IMR-90 (cell line): ENCODE data around the gene ALG6.

Source experiments
- CEBPB ChIP-seq: IDR thresholded peaks from 2 replicates; pipeline ENCODE4 v1.6.1; 2012; ENCODE audit warnings: low read depth, low read length, improper control_type of control experiment
- FOS ChIP-seq: fragments of 150-350 bp; IDR thresholded peaks from 2 replicates; pipeline ENCODE4 v1.6.1; 2016; ENCODE audit warnings: low read depth, low read length
- MAZ ChIP-seq: IDR thresholded peaks from 2 replicates; pipeline ENCODE4 v1.6.1; 2012; ENCODE audit warnings: low read depth, mild to moderate bottlenecking, low read length, improper control_type of control experiment, moderate library complexity, borderline replicate concordance
- MXI1 ChIP-seq: IDR thresholded peaks from 2 replicates; pipeline ENCODE4 v1.6.1; 2012; ENCODE audit warnings: low read depth, mild to moderate bottlenecking, low read length, moderate library complexity, borderline replicate concordance
- POLR2A ChIP-seq: IDR thresholded peaks from 2 replicates; pipeline ENCODE4 v1.6.1; 2012; ENCODE audit warnings: mild to moderate bottlenecking, low read depth, low read length
- RAD21 ChIP-seq: IDR thresholded peaks from 2 replicates; pipeline ENCODE4 v1.6.1; 2012; ENCODE audit warnings: low read length, improper control_type of control experiment
- RCOR1 ChIP-seq: IDR thresholded peaks from 2 replicates; pipeline ENCODE4 v1.6.1; 2012; ENCODE audit warnings: mild to moderate bottlenecking, low read length, improper control_type of control experiment; ENCODE audit not compliant: insufficient replicate concordance
- RFX5 ChIP-seq: IDR thresholded peaks from 2 replicates; pipeline ENCODE4 v1.8.0; 2012; ENCODE audit warnings: low read depth, mild to moderate bottlenecking, low read length, moderate library complexity
- SMC3 ChIP-seq: fragments of 150-350 bp; IDR thresholded peaks from 2 replicates; pipeline ENCODE4 v1.6.1; 2016; ENCODE audit warnings: low read depth, mild to moderate bottlenecking, antibody characterized with exemption, low read length, moderate library complexity
- TF ChIP-seq, protein P1 (sequence below): conservative IDR thresholded peaks from 2 replicates; pipeline ENCODE4 v1.5.1; 2012; ENCODE audit warnings: mild to moderate bottlenecking, low read depth, low read length, improper control_type of control experiment
- TF ChIP-seq, protein P2 (sequence below): fragments of 150-350 bp; IDR thresholded peaks from 2 replicates; pipeline ENCODE4 v1.6.1; 2016; ENCODE audit warnings: low read depth, mild to moderate bottlenecking, low read length, moderate library complexity, borderline replicate concordance

DNA sequence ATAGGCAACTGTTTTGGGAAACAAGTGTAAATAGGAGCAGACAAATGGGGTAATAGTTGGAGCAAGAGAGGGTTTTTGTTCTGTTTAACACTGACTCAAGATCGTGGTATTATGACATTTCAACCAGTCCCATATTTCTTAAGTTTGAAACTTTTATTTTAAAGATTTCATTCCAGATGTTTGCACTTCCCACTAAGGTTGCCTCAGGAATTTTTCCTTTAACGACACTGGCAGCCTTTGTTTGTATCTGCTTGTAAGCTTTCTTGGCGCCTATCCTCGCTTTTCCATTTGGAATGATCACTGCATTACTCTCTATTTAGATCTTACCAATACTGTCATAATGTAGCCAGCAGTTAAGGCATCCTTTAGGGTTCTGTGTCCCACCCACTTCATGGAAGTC lies 67.7 kb downstream of the ALG6 start:
- TF ChIP-seq, protein P1, sequence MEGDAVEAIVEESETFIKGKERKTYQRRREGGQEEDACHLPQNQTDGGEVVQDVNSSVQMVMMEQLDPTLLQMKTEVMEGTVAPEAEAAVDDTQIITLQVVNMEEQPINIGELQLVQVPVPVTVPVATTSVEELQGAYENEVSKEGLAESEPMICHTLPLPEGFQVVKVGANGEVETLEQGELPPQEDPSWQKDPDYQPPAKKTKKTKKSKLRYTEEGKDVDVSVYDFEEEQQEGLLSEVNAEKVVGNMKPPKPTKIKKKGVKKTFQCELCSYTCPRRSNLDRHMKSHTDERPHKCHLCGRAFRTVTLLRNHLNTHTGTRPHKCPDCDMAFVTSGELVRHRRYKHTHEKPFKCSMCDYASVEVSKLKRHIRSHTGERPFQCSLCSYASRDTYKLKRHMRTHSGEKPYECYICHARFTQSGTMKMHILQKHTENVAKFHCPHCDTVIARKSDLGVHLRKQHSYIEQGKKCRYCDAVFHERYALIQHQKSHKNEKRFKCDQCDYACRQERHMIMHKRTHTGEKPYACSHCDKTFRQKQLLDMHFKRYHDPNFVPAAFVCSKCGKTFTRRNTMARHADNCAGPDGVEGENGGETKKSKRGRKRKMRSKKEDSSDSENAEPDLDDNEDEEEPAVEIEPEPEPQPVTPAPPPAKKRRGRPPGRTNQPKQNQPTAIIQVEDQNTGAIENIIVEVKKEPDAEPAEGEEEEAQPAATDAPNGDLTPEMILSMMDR, result no peak
- TF ChIP-seq CEBPB (no peak), POLR2A (no peak), RFX5 (no peak), MXI1 (no peak), RAD21 (no peak), RCOR1 (no peak), SMC3 (no peak), MAZ (no peak), FOS (no peak)
- TF ChIP-seq, protein P2, sequence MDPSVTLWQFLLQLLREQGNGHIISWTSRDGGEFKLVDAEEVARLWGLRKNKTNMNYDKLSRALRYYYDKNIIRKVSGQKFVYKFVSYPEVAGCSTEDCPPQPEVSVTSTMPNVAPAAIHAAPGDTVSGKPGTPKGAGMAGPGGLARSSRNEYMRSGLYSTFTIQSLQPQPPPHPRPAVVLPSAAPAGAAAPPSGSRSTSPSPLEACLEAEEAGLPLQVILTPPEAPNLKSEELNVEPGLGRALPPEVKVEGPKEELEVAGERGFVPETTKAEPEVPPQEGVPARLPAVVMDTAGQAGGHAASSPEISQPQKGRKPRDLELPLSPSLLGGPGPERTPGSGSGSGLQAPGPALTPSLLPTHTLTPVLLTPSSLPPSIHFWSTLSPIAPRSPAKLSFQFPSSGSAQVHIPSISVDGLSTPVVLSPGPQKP, result no peak
